Stimulated activated CD8-positive, alpha-beta memory T cell treated with anti-CD3 and anti-CD28 coated beads, Interleukin-15, amount 100 ng/mL, for 48 hours (primary cell): ENCODE measurements around the gene SLC9A8.

Experiments
- DNase-seq, 2 donors: peaks; one replicate each; pipeline ENCODE4 v3.0.0-alpha.2; 2020; ENCODE audit warnings: low read depth in 2 of 2

SLC9A8 gene

DNA sequence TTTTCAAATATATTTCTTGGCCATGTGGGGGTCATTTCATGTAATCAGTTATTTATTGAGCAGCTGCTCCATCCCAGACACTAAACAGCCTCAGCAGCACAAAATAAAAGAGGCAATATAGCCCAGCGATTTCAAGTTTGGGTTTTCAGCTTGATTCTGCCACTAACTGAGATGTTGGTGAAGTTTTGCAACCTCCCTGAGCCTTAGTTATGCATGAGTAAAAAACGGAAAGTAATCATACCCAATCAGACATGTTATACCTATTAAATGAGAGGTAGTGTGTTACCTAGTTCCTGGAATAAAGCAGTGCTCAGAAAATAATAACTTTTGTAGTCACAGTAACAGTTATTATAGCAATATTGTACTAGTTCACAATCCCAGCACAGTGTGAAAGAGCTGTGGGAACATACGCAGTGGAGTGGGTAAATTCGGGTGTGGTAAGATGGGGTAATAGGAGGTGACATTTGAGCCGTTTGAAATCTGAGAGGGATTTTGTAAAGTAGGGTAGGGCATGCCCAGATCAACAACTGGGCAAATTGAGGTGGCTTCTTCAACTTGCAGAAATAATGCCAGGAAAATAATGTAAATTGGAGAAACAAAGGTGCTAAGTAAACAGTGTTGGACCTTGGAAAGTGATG lies 1.5 kb downstream of the SLC9A8 start:
- DNase-seq, result no peak

DNA sequence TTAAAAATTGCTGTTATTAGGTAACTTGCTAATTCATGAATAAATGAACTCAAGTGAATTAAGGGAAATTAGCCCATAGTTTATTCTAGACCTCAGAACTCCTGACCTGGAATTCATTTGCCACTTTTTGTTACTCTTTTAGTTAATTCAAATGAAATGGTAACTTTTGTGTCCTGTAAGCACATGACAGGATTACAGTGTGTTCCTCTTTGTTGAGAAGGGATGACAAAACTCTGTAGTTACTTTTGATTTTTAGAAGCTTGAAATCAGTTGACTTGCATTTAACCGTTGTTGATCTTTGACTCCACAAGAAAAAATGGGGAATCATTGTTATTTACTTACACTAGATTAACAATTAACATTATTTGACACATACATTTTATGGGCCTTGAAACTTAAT lies 6.2 kb downstream of the SLC9A8 start:
- no peak for DNase-seq

DNA sequence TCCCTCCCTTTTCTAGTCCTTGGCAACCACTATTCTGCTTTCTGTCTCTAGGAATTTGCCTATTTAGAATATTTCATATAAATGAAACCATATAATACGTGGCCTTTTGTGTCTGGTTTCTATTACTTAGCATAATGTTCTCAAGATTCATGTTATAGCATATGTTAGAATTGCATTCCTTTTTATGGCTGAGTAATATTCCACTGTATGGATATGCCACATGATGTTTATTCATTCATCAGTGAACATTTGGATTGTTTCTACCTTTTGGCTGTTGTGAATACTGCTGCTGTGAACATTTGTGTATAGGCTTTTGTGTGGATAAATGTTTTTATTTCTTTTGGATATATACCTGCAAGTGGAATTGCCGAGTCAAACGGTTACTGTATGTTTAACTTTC lies 7.1 kb downstream of the SLC9A8 start:
- no peak for DNase-seq

DNA sequence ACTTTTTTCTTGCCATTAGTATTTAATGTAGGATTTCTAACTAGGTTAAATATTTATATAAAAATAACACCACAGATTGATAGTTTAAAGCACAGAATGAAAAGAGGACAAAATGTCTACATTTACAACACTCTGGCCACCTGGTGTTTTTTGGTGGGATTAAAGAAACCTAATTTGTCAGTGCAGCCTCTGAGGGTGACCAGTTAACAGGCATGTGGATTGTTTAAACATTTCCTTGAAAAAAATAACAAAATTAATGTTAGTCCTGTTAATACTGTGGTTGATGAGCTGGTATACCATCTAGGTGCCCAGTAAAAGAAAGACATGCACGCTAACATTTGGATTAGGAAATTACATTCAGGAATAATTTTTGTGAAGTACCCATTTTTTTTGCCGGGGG lies 8.8 kb downstream of the SLC9A8 start:
- DNase-seq, result no peak

DNA sequence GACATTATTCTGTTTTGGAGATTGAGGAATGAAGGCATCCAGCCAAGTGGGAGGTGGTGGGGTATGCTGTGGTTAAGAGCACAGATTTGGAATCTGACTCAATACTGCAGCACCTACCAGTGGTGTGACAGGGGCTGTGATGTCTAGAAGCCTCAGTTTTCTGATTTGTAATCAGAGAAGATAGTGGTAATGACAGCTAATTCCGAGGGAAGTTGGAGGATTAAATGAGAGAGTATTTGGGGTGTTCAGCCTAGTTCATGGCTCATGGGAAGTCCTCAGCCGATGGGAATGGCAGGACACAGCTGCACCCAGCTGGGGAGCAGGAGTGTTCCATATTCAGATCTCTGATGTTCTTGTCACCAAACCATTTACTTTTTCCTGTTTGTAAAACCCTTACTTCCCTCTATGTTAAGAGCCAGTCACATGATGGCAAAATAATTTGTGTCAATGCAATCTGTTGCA lies 9.3 kb downstream of the SLC9A8 start:
- DNase-seq, result no peak

DNA sequence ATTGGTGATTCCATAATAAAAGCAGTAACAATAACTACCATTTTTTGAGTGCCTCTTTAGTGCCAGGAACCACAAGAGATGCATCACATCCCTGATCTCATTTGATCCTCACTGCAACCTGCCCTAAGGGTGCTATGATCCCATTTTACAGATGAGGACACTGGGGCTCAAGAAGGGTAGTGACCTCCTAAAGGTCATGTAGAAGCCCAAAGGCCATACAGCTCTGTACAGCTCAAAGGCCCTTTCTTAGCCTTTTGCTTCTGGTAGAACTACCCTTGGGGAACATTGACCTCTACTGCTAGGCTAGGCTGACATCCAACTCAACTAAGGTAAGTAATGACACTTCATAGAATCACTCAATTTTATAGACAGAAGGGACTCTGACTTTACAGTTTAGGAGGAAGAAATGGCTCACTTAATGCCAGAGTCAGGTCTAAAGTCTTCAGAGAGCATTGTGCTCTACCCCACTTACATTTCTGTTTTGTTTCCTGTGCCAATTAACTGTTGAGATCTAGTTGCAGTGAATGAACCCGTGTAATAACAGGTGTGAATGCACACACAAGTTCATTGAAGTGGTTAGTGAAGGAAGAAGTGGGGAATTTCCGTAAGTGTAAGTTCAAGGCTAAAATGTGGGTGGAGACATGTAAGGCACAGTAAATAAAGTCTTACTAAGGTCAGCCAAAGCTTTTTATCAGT lies 10.7 kb downstream of the SLC9A8 start:
- no peak for DNase-seq

DNA sequence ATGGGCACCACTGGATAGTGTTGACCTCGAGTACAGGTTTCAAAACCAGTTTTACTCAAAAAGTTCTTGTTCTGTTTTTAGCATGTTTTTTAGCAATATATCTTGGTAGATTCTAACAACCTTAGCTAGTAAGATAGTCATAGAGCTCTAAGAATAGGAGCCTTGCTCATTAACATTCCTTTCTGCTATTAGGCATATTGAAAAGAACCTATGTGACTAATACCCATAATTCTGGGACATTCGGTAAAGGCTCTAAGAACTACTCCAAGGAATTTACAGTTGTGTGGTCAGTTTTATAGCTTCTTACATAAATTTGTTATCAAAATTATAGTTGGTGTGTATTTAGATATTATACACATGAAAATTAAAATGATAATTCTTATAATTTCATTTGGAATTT lies 11.6 kb downstream of the SLC9A8 start:
- DNase-seq, result no peak

DNA sequence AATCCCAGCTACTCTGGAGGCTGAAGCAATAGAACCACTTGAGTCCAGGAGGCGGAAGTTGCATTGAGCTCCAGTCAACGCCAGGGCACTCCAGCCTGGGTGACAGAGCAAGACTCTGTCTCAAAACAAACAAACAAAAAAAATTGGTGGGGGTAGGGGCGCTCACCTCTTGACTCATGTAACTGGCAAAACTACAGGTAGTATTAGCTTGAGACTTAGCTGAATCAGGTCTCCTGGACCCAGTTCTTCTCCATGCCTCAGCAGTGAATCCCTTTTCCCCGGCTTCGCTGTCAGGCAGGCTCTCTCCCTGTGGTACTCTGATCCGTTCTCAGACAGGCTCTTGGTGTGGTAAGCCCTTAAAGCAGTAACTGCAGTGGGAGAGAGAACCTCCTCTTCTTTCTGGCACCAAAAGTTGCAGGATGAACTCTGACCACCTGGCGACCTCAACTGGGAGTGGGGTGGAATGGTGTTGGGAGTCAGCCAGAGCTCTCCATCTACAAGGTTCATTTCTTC lies 12.9 kb downstream of the SLC9A8 start:
- no peak for DNase-seq

DNA sequence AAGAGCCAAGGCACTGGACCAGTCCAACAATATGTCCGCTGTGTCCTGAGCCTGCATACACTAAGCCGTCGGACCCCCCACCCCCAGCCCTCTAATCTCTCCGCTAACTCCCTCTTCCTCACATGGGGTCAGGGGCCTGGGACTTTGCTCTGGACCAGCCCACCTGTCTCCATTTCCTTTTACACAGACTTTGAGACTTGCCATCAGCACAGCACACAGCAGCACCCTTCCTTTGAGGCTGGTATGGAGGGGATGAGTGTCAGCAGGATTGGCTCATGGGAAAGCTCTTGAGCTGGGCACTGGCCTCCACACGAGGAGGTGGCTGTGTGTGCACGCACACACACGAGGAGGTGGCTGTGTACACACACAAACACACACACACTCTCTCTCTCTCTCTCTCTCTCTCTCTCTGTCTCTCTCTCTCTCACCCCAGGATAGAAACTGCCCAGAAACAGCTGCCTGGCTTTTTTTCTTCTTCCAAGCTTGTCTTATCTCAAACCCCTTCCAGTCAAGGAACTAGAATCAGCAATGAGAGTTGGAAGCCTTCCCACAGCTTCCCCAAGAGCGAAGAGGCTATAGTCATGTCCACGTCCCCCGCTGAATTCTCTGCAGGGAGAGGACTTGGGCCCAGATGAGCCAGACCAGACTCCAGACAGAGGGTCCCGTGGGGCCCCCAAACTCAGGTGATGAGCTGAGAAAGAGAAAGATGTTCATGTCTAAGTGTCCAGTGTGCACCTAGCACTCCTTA lies 18.6 kb downstream of the SLC9A8 start:
- no peak for DNase-seq

DNA sequence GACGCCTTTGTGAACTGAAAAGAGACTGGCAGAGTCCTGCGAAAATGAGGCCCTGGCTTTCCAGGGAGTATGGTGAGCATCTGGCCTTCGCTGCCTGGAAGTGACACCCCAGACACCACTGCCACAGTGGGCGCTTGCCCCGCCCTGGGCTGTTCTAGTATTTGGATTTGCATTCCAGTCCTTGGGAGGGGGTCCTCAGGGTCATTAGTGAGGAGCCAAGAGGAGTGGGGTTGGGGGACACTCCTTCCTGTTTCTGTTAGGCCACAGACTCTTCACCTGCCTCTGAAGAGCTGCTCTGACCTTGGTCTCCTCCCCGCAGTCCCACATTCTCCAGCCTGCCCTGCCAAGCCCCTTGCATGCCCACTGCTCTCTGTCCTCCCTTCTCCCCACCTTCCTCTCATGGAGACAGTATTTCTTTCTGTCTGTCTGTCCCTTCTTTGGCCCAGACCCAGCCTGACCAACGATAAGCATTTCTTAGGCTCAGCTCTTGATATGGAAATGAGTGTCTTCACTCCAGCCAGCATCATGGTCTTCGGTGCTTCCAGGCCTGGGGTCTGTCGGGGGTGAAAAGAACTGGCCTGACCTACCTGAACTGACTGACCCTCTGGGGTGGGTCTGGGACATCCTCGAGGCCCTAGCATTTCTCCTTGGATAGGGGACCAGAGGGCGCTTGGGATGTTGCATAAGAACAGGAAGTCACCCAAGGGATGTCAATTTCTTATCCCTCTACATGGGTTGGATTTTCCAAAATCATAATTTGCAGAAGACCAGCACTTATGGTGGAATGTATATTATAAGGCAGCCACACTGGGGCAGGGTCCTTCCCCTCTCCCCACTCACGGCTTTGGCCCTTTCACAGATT lies 19.4 kb downstream of the SLC9A8 start:
- no peak for DNase-seq

DNA sequence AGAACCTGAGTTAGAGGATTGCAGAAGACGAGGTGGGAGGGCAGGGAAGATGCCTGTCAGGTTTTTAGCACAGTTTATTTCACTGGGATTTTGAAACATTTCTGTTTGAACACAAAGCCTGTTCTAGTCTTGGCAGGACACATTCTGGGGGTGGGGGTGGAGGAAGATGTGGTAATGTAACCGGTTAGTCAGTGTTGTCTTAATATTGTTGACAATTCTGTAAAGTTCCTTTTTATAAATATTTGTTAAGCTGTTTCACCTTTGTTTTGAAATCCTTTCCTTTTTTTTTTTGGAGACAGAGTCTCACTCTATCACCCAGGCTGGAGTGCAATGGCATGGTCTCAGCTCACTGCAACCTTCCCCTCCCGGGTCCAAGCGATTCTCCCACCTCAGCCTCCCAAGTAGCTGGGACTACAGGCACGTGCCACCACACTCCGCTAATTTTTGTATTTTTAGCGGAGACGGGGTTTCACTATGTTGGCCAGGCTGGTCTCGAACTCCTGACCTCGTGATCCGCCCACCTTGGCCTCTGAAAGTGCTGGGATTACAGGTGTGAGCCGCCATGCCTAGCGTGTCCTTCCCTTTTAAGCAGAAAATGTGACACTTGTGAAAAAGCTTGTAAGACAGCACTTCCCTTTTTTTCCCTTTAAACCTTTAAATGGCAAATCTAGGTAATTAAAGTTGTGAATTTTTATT lies 20.2 kb downstream of the SLC9A8 start:
- no peak for DNase-seq

DNA sequence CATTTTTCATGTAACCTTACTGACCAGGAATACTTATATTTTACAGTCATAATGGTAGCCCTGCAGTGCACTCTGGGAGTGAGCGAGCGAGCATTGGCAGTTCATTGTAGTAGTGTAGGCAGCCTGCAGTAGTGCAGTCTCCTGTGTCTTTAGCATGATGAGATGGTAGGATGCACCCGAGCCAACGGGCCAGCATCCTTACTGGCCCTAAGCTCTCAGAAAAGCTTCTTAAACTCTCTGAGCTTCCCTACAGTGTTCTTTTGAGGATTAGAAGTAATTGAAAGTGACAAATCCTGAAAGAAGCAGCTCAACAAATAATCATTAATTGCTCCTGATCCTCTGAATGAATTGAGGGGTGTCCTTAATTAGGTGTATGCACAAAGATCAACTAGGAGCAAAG lies 20.9 kb downstream of the SLC9A8 start:
- DNase-seq, result no peak

DNA sequence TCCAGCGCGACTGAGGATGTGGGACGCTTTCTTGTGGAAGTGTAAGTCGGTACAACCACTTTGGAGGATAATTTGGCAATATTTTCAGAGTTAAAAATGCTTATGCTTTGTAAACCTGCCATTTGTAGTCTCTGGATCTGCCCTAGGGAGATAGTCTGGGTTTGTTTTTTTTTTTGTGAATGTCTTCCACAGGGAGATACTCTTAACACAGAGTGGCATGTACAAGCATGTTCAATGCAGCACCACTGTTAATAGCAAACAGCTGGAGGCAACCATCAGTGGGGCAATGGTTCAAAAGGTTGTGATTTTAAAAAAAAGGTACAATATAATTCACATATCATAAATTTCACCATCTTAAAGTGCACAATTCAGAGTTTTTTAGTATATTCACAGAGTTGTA lies 22.4 kb downstream of the SLC9A8 start:
- no peak for DNase-seq

DNA sequence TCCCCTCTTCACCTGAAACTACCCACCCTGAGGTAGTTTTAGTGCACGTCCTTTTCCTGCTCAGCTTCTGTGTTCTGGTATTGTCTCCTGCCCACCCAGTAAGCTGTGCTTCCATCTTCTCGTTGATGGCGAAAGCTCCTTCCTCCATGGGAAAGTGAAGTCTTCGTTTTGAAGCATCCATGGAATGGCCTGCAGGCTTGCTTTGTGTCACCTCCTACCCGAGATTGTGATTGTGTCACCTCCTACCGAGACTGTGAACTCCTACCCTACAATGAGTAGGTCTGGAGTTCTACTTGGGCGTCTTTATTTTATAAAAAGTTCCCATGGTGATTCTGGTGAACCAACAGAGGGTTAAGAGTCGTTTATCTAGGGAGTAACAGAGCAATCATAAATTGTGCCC lies 25.9 kb downstream of the SLC9A8 start:
- DNase-seq, result no peak

DNA sequence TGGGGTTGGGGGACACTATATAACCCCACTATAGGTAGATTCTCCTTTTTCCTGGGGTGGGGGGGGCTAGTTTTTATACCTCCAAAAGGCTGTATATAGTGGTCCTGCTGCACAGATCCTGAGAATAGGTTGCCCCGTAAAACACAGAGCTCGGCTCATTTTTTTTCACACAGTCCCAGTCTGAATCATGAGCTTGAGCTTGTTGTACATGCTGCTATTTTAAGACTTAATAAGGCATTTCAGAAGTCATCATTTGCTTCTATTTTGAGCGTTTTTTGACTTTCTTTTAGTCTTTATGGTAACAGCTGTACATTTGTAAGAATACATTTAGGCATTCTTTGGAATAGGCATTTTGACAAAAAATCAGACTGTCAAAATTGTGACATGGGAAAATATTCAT lies 30.5 kb downstream of the SLC9A8 start:
- no peak for DNase-seq

DNA sequence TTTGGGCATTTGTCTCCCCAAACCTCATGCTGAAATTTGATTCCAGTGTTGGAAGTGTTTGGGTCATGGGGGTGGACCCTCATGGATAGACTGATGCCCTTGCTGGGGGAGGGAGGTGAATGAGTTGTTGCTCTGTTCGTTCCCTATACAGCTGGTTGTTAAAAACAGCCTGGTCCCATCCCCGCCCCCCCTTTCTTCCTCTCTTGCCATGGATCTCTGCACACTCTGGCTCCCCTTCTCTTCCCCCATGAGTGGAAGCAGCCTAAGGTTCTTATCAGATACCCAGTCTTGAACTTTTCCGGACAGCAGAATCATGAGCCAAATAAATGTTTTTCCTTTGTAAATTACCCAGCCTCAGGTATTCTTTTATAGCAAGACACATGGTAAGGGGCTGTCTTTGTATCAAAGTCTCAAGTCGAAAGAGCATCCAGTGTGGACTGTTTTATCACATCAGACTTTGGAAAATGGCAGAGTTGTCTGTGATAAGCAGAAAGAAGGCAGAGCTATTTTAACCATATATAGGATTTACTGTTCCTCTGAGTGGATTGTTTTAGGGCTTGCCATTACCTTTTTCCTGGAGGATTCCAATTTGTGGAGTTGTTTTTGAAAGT lies 31.2 kb downstream of the SLC9A8 start:
- DNase-seq, result no peak

DNA sequence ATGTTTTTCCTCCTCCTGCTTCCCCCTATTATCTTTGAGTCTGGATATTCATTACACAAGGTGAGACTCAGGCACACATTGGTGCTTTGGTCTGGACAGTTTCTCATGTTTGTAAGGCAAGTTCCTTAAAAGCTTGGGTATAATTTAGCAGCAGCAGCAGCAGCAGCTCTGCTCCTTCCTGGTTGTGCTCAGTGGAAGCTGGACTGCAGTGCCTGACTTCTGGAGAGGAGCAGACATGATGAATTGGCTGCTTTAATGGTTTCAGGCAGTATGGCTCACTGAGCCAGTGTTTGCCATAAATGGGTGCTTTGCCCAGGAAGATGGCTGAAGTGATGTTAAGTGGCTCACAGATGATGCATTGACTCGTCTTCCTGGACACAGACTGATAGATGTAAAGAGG lies 32.4 kb downstream of the SLC9A8 start:
- no peak for DNase-seq

DNA sequence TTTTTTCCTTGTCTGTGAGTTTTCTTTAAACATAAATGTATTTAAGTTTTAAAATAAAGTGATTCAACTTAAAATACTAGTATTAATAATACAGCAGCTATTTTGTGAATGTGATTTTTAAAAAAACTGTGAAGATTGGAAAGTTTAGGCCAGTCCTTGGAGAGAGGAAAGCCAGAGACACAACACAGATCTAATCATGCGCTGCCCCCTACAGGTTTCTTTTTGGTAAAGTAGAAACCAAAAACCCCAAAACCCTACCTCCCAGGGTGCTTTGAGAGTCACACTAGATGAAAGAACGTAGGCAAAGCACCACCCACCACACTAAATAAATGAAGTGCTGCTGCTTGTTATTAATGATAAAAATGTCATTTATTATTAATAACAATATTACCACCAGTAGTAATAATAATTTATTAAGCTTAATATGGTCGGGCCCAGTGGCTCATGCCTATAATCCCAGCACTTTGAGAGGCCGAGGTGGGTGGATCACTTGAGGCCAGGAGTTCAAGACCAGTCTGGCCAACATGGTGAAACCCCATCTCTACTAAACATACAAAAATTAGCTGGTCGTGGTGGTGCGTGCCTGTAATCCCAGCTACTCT lies 33.7 kb downstream of the SLC9A8 start:
- DNase-seq, result peak in 1 of 2 donors; percentile 13

DNA sequence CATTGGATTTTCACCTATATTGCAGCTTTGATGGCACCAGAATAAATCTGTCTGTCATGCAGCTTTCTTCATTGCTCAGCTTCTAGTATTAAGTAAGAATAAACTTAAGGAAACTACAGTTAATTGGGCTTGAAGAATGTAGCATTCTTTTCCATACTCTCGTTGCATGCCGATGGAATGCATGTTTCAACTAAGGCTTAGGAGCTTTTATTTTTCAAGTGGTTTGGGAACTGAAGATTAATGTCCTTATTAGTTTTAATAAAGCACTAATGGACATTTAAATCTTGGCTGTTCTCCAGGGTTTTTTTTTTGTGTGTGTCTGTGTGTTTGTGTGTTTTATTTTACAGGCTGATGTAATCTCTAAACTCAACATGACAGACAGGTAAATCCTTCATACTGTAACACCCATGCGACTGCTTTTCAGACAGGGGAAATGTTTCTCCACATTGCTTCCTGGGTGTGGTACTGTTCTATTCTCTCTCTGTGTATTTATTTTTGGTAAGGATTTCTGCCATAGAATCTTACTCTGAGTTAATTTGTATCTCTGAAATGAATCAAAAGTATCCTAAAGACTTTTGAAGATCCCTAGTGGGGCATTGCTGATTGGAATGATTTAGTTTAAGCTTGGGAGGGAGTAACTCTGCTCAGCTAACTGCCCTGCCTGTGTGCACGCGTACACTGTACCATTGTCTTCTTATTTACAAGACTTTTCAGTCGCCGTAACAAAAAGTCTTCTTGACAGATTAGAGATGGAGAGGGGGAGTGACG lies 38.0 kb downstream of the SLC9A8 start:
- no peak for DNase-seq
